GM21576 (cell line): Measurements from ENCODE around the gene PTPRN2.
"Not testable (repeated sequence)": the region's sequence is repeated elsewhere in the genome, so short reads cannot be mapped to it uniquely, and the experiment has no call there.

Experiments
- ATAC-seq: cut with Tn5 transposase; IDR thresholded peaks from one replicate; pipeline ENCODE4 v1.9.1; 2021; ENCODE audit warnings: mild to moderate bottlenecking, moderate library complexity; ENCODE audit not compliant: unreplicated experiment

The PTPRN2 gene

DNA sequence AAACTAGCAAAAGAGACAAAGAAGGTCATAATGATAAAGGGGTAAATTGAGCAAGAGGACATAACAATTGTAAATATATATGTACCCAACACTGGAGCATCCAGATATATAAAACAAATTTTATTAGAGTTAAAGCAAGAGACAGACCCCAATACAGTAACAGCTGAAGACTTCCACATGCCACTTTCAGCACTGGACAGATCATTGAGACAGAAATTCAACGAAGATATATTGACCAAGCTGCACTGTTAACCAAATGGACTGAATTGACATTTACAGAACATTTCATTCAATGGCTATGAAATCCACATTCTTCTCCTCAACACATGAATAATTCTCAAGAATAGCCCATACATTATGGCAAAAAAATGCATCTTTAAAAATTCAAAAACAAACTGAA, 378.2 kb downstream of the PTPRN2 start:
- no peak for ATAC-seq

DNA sequence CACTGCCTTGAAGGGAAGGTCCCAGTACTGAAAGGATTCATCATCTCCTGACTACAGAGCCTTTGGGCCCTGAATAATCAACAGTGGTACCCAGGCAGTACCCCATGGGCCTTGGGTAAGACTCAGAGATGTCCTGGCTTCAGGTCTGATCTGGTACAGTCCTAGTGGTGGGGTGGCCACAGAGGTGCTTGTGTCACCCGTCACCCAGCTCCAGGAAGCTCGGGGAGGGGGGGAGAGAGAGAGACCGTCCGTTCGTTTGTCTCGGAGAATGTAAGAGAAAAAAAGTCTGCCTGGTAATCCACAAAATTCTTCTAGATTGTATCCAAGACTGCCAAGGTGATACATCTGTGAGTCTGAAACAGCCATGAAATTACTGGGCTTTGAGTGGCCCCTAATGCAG, 381.3 kb downstream of the PTPRN2 start:
- ATAC-seq: no peak

DNA sequence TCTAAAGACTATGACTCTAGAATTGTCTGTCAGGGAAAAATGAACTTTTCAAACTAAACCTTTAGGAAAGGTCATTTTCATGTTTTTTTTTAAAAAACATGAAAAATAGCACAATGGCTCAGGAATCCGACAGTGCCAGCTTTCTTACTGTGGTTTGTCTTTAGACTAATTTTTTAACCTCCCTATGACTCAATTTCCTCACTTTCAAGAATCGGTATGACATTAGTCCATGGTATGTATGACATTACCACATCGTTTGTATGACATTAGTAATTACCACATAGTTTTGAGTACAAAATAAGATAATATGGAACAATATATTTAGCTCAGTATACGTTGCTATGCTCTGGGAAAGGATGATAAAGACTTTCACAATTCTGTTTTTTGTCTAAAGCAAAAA, 383.2 kb downstream of the PTPRN2 start:
- no peak for ATAC-seq

DNA sequence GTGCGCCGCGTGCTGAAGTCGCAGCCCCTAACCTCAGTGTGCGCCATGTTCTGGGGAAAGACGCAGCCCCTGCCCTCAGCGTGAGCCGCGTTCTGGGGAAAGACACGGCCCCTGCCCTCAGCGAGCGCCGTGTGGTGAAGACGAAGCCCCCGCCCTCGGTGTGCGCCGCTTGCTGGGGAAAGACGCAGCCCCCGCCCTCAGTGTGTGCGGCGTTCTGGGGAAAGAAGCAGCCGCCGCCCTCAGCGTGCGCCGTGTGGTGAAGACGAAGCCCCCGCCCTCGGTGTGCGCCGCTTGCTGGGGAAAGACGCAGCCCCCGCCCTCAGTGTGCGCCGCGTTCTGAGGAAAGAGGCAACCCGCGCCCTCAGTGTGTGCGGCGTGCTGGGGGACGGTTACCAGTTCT, 383.7 kb downstream of the PTPRN2 start:
- not testable (repeated sequence) for ATAC-seq

DNA sequence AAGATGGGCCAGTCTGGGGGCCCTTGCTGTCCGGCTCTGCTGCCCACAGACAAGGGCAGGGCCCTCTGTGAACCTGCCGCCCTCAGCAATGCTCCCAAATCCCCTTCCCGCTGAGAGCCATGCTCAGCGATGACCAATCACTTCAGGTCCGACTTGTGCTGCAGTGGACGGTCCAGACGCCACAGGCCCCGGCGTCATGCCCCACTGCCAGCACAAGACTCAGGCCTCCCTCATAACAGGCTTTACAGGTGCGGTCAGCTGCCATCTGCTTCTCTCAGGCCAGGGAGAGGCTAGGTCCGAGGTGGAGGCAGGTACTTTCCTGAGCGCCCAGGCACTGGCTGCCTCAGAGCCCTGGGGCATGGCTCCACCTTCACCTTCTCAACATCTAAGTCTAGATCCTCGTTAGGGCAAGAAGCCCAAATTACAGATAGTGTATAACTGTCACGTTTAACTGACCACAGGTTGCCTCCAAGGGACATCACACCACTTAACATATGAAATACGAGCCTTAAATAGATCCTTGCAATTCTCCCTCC, 393.2 kb downstream of the PTPRN2 start:
- ATAC-seq: no peak

DNA sequence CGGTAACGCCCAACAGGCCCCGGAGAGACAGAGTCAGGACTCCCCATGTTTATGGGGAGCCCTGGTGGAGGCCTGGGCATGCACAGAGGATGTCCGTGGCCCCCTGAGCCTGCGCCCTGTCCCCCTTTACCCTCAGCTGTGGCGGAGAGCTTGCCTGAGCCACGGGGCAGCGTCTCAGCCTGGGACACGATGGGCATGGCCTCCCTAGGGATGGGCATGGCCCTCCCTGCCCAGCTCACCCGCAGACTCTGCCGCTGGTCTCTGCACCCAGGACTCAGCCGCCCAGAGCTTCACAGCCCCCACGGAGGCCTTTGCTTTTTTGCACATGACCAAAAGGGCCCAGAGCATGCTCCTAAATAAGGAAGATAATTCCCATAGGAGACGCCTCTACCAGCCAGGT, 394.2 kb downstream of the PTPRN2 start:
- ATAC-seq: no peak

DNA sequence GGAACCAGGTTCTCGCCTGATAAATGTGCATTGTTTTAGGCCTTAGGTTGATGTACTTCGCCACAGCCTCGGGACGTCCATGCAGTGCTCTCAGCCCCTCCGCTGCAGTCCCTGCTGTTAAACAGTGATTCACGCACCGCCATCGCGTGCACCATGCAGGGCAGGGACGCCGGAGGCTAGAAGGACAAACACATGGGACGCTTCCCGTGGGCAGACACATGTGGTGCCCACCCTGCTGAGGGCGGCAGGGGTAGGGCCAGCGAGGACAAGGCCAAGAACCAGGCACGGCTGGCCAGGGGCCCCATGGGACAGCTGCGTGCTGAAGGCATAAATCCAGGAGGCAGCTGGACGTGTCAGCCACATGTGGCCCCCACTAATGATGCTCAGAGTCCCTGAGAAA, 394.7 kb downstream of the PTPRN2 start:
- no peak for ATAC-seq

DNA sequence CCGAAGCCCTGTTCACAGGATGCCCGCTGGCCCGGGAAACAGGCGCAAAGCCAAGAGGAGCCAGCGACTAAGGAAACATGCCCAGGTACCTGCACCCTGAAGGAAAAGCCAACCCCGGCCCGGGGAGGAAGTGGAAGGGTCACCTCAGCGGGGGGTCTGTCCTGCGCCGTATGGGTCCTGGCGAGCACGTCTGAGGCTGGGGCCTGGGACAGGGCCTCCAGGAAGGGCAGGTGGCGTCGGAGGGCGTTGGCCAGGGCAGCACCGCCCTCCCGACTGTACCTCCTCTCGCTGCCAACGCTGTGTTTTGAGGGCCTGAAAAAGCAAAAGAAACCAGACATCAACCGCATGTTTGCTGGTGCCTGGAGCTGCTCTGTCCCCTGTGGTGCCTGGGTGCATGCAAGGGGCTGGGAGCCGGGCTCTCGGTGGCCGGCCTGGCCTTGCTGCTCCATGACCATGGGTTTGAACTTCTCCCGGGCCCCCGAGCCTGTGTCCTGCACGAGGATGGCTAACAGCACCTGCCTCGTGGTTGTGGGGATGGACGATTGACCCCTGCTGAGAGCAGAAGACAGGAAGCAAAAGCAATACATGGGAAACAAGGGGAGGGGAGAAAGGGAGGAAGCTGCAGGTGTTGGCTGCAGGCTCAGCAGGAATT, 395.3 kb downstream of the PTPRN2 start:
- ATAC-seq: no peak

DNA sequence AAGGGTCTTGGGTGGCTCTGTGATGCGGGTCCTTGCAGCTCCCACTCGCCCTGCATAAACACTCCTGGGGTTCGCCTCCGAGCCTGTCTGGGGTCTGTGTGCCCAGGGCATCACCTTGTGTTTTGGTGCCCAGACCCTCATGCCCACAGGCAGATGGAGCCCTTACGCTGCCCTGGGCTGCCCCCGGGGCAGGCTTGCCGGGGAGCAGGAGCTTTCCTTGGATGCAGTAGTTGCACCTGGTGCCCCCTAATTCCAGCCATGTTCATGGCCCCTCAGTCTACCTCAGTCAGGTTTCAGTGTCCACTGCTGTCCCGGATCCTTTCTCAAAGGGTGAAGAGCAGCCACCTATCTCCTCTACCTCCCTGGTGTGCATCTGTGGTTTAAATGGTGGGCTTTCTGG, 396.0 kb downstream of the PTPRN2 start:
- ATAC-seq: no peak

DNA sequence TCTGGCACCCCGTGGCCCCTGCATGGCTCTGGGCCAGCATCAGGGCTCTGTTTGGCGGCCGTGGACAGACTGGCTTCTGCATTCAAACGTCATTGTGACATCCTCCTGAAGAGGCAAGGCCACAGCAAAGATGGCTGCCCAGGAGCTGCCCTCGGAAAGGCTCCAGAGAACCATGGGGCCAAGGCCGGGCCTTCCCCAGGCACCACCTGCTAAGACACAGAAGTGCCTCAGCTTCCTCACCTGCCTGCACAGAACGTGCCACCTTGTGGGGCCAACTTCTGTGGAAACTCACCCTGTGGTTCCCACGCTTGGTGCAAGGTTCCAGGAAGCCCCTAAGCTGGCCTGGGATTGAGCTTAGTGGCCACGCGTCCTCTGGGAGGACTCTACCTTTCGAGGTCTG, 396.9 kb downstream of the PTPRN2 start:
- no peak for ATAC-seq

DNA sequence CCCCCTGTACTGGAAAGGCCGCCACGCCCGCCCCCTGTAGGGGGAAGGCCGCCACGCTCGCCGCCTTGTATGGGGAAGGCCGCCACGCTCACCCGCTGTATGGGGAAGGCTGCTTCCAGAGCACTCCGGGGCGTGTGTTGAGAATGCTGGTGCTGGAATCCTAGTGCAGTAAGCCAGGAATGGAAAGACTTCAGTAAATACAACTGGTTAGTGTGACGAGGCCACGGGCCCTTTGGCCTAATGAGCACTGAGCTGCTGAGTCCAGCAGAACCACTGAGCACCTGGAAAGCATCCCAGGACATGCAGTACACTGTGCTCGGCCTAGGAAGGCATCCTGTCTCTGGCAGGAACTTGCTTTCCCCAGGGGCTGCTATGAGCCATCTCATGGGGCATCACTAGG, 398.9 kb downstream of the PTPRN2 start:
- no peak for ATAC-seq

DNA sequence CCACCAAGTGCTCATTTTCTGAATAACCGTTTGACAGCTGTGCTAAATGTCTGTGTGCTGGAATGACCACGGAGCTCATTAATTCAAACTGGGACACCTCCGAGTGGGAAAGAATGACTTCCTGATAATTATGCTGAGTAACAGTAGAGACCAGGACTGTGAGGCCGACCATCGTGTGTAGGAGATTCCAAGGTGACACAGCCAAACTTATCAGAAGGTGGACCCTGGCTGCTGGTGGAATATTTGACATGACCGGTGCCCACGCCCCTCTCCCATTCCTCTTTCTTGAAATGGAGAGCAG, 400.0 kb downstream of the PTPRN2 start:
- ATAC-seq: no peak

DNA sequence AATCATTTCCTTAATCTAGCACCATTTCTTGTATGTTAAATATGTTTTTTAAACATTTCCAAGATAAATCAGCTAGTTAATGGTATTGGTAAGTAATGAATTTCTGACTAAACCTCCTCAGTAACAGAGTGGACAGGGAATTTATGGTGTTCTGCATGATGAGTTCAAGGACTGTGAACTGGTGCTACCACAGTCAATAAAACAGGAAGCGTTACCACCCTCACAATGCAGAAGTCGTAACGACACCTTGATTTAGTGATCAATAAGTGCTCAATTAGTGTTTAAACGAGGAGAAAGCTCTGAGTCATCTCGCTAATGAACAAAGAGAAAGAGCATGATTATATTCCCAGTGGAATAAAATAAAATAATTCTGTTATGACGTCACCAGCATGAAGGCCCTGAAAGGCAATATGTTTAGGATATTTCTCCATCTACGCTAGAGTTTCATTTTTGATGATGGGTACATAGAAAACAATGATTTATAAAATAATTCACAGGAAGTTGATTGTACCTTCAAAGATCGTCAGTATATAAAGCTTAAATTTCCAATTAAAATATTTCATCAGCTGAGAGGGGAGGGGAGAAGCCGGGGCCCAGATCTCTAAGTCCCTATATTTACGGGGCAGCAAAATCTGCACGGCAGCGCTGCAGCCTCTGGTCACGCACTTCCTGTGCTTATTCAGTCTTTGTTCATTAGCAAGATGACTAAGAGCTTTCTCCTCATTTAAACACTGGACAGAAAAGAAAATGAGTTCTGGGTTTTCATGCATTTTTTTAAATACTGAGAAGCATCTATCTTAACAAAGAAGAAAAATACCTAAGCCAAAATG, 400.5 kb downstream of the PTPRN2 start:
- ATAC-seq: no peak

DNA sequence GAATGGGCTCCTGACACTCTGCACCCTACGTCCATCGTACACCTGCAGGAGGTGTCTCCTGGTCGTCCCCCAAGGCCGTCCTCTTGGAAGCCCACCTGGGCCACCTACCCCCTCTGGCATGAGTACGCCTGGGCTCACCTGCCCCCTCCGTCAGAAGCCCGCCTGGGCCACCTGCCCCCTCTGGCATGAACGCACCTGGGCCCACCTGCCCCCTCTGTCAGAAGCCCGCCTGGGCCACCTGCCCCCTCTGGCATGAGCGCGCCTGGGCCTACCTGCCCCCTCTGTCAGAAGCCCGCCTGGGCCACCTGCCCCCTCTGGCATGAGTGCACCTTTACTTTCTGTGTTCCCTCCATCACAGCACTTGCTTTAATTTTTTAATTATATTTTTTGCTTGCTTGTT, 401.2 kb downstream of the PTPRN2 start:
- no peak for ATAC-seq

DNA sequence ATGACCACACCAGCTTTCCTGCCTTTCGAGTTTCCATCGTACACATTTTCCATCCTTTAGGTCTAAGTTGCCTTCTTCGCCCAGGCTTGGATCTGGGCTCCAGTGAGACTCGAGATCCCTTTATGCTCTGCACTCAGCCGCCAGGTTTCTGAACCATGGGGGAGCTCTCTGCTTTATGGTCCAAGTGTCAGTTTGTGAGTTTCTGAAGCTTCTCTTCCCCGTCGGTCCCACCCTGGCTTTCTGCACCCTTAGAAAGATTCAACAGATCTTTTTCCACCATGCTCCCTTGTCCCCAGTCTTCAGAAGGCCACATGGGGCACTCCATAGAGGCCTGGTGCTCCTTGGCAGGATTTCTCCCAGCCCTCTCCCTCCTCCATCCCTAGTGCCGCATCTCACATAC, 402.0 kb downstream of the PTPRN2 start:
- ATAC-seq: no peak

DNA sequence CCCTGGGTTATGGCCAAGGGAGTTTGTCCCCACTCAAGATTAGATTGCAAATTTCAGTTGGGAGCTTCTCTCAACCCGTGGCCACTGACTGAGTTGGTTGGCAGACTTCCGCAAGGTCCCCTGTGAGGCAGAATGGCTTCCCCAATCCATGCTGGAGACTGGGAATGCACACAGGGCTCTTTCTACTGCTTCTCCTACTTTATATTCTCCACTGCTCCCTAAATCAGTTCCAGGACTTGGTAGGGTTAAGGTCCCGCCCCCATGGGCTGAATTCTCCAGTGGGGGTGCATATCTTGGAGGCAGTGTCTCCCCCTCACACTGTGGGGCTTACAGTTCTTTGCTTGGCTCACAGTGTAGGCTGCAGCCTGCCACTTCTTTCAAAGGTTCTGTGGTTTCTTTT, 404.2 kb downstream of the PTPRN2 start:
- no peak for ATAC-seq

DNA sequence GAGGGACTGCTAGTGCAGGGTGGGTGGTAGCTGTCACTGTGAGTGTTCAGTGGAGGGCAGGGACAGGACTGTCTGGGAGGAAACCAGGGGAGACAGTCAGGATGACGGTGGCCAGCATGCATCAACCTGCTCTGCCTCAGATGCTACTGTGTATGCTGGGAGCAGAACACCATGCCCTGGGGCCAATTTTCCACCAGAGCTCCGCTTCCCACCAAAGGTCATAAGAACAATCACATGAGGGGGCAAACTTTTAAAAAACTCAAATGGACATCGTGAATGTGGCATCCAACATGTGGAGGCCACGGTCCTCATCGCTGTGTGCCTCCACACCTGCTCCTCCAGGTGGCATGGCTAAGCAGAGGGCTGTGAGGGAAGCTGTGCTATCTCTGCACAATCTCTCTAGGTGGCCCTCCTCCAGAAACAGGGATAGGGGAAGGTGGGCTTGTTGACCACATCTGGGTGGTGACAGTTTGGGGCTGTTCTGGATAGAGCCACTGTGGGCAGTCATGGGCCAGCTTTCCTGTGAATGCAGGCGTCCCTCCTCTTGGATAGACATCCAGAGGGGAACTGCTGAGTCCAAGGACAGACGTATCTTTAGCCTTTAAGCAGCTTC, 411.0 kb downstream of the PTPRN2 start:
- ATAC-seq: no peak

DNA sequence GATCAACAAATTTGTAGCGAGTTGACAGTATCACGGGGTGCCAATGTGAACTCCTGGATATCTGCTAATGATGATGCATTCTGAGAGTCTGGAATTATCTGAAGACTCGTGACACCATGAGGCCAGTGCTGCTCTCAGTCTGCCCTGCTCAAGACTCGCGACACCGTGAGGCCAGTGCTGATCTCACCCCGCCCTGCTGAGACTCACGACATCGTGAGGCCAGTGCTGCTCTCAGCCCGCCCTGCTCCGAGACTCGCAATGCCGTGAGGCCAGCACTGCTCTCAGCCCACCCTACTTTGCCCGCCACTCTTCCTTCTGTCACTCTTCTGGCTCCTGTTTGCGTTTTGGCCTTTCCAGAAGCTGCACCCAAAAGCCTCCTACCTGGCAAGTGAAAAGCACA, 411.8 kb downstream of the PTPRN2 start:
- no peak for ATAC-seq

DNA sequence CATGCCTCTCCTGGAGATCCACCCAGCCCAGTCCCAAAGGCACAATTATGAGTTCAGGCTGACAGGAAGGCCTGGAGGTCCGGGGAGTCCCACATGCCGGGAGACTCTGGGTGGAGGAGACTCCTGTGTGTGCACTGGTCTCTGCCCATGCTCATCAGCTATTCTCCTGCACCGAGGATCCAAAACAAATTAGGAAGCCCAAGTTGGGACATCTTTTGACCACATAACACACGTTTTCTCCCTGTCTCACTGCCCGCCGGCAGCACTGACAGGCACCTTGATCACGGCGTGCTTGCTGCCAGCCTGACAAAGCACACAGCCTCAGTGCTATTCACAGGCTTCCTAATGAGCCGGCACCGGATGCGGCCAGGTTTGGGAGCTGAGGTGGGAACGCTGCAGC, 412.7 kb downstream of the PTPRN2 start:
- no peak for ATAC-seq

DNA sequence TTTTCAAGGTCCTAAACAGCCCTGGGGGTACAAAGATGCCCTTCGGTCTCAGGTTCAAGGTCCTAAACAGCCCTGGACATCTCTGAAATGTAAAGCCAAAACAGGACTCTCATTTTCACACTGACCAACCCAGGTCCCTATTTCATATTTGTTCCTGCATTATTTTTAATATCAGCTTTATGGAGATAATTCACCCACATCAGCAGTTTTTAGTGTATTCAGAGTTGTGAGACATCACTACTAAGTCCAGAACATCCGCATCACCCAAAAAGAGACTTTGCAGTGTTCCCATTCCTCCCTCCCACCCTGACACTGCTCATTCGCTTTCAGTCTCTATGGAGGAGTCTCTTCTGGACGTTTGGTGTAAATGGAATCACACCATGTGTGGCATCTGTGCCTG, 420.2 kb downstream of the PTPRN2 start:
- no peak for ATAC-seq

DNA sequence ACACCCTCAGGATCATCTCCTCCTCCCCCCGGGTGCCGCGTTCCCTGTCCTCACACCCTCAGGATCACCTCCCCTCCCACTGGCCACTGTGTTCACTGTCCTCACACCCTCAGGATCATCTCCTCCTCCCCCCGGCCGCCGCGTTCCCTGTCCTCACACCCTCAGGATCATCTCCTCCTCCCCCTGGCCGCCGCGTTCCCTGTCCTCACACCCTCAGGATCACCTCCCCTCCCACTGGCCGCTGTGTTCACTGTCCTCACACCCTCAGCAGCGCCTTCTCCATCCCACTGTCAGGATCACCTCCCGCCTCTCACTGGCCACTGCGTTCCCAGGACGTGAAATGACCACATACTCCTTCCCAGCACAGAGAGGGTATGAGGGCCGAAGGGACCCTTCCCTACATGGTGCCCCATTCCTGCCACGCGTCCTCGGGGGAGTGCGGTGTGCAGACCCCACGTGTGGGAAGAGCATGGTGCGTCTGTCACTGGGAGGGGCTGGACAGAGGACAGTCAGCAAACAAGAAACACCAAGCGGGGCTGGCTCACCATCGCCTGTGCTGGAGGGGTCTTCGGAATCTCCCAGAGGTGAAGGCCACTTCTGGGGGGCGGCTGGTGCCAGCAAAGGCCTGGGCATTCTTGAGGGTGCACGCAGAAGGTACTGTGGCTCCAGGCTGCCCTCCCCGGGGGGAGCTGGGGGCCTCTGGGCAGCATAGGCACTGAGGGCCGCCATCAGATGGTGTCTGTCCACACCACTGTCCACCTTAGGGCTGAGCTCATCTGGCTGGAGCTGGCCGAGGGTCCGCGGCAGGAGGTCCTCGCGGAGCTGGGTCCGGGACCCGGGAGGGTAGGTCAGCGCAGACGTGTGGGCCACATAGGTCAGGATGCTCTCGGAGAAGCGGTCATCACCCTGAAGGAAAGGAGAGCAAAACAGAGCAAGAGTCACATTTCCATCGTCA, 421.0 kb downstream of the PTPRN2 start:
- ATAC-seq: no peak
